Astrocyte (in vitro differentiated cells and primary cell): ENCODE measurements around the gene PNPLA2. TPM values are rescaled to one million over a fixed set of nuclear protein-coding genes. Genes with fewer than 3 reads are reported as not detected.

ENCODE experiments used
- DNase-seq: peaks from one replicate; pipeline ENCODE4 v3.0.0-alpha.2; 2010; ENCODE audit warnings: low read depth
- FAIRE-seq: peaks from 2 replicates; lab custom pipeline; 2011; peaks lifted over from hg19 to GRCh38; lab: Jason Lieb, UNC
- H2AFZ ChIP-seq: 2 replicates; pipeline ENCODE4 v1.6.0; 2012; ENCODE audit warnings: low read depth, low read length, inconsistent platforms
- H3K27ac ChIP-seq: 2 replicates; pipeline ENCODE4 v1.5.1; 2011; ENCODE audit warnings: low read depth, low read length, inconsistent platforms
- H3K27me3 ChIP-seq: 2 replicates; pipeline ENCODE4 v1.6.0; 2011; ENCODE audit warnings: low read length, inconsistent platforms; ENCODE audit not compliant: insufficient read depth
- H3K36me3 ChIP-seq: 2 replicates; pipeline ENCODE4 v1.5.1; 2011; ENCODE audit warnings: low read length, inconsistent platforms; ENCODE audit not compliant: insufficient read depth
- H3K4me1 ChIP-seq: 2 replicates; pipeline ENCODE4 v1.5.1; 2011; ENCODE audit warnings: low read length, inconsistent platforms; ENCODE audit not compliant: insufficient read depth
- H3K4me2 ChIP-seq: 2 replicates; pipeline ENCODE4 v1.6.0; 2012; ENCODE audit warnings: low read length, inconsistent platforms
- H3K4me3 ChIP-seq: 2 replicates; pipeline ENCODE4 v1.5.1; 2011; ENCODE audit warnings: low read depth, mild to moderate bottlenecking, low read length, inconsistent platforms; ENCODE audit not compliant: insufficient read depth
- H3K79me2 ChIP-seq: 2 replicates; pipeline ENCODE4 v1.6.0; 2012; ENCODE audit warnings: mild to moderate bottlenecking, low read length, inconsistent platforms; ENCODE audit not compliant: insufficient read depth
- H3K9ac ChIP-seq: 2 replicates; pipeline ENCODE4 v1.6.0; 2012; ENCODE audit warnings: mild to moderate bottlenecking, low read length, inconsistent platforms
- H3K9me3 ChIP-seq: 2 replicates; pipeline ENCODE4 v1.5.1; 2012; ENCODE audit warnings: low read depth, mild to moderate bottlenecking, low read length, inconsistent platforms; ENCODE audit not compliant: insufficient read depth
- H4K20me1 ChIP-seq: 2 replicates; pipeline ENCODE4 v1.6.0; 2012; ENCODE audit warnings: low read length, inconsistent platforms; ENCODE audit not compliant: insufficient read depth
- H3K27ac Mint-ChIP-seq: one replicate; pipeline ENCODE4 v1.8.0; 2021; ENCODE audit warnings: mild to moderate bottlenecking, mixed read lengths; ENCODE audit not compliant: unreplicated experiment
- H3K27me3 Mint-ChIP-seq: one replicate; pipeline ENCODE4 v1.8.0; 2021; ENCODE audit warnings: low read depth, mixed read lengths; ENCODE audit not compliant: unreplicated experiment
- H3K36me3 Mint-ChIP-seq: one replicate; pipeline ENCODE4 v1.8.0; 2021; ENCODE audit warnings: low read depth, mixed read lengths; ENCODE audit not compliant: unreplicated experiment
- H3K4me1 Mint-ChIP-seq: one replicate; pipeline ENCODE4 v1.8.0; 2021; ENCODE audit warnings: low read depth, mixed read lengths; ENCODE audit not compliant: unreplicated experiment
- H3K4me3 Mint-ChIP-seq: one replicate; pipeline ENCODE4 v1.8.0; 2021; ENCODE audit warnings: mild to moderate bottlenecking, moderate library complexity, mixed read lengths; ENCODE audit not compliant: unreplicated experiment
- H3K9me3 Mint-ChIP-seq: one replicate; pipeline ENCODE4 v1.8.0; 2021; ENCODE audit warnings: mild to moderate bottlenecking, mixed read lengths; ENCODE audit not compliant: unreplicated experiment
- EZH2 ChIP-seq: IDR thresholded peaks from 2 replicates; pipeline ENCODE4 v1.6.1; 2012; ENCODE audit warnings: mild to moderate bottlenecking, low read length, inconsistent platforms; ENCODE audit not compliant: insufficient read depth
- total RNA-seq: library from RNA; stranded (reverse); gene quantifications from 2 replicates; pipeline ENCODE4 v1.2.1, GENCODE V29; 2021
- TF ChIP-seq, protein P1 (sequence below): IDR thresholded peaks from 2 replicates; pipeline ENCODE4 v1.5.1; 2011; ENCODE audit warnings: low read depth, mild to moderate bottlenecking, inconsistent platforms, low read length, moderate library complexity; ENCODE audit not compliant: insufficient read depth

Gene PNPLA2
- total RNA-seq, 1 donor from 2014 or later = 46.8 TPM

DNA sequence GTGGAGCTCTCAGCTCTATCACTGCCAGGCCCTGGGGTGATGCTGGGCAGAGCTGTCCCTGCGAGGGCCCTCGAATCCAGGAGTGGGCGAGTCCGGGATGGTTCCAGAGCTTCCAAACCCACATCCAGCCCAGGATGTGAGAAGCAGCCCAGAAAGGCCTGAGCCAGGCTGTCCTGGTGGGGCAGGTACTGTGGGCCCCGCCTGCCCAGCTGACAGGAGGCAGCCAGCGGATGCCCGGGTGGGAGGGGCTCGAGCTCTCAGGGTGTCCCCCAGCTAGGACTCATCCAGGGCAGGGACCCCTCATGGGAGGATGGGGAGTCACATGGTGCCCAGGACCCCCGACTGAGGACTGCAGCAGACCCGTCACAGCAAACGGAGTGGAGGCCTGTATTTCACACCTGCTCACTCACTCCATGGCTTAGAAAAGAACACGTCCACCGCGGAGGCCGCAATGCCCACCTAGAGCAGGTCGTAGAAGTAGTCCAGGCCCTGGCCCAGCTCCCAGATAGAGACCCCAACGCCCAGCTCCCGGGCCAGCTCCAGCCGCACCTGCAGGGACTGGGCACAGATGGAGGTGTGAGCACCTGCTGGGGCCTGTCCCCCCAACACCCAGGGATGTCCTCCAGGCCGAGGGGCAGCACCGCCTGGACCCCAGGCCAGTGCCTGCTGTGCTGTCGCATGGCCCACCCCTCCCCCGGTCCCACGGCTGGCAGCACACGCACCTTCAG lies 50.8 kb downstream of the PNPLA2 start:
- H3K9me3 Mint-ChIP-seq = no peaks in the 10 kb centered on the region
- H3K27ac Mint-ChIP-seq = no peak overlapping the region
- no peak overlapping the region for H3K27ac ChIP-seq

DNA sequence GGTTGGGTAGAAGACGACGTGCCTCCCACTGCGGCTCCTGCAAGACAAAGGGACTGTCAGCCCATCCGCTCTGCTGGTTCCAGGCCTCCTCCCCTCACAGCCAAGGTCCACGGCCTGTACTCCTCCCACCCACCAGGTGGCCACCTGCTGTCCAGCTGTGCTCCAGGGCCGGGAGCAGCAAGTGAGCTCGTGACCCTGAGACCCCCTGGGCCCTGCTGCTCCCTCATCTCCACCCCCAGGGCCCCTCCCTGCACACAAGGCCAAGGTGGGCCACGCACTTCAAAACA lies 51.4 kb downstream of the PNPLA2 start:
- H3K9me3 Mint-ChIP-seq = no peaks in the 10 kb centered on the region
- FAIRE-seq (no peak), DNase-seq (no peak)
- TF ChIP-seq, protein P1, sequence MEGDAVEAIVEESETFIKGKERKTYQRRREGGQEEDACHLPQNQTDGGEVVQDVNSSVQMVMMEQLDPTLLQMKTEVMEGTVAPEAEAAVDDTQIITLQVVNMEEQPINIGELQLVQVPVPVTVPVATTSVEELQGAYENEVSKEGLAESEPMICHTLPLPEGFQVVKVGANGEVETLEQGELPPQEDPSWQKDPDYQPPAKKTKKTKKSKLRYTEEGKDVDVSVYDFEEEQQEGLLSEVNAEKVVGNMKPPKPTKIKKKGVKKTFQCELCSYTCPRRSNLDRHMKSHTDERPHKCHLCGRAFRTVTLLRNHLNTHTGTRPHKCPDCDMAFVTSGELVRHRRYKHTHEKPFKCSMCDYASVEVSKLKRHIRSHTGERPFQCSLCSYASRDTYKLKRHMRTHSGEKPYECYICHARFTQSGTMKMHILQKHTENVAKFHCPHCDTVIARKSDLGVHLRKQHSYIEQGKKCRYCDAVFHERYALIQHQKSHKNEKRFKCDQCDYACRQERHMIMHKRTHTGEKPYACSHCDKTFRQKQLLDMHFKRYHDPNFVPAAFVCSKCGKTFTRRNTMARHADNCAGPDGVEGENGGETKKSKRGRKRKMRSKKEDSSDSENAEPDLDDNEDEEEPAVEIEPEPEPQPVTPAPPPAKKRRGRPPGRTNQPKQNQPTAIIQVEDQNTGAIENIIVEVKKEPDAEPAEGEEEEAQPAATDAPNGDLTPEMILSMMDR = no peak
- TF ChIP-seq EZH2 = no peak
- H3K9ac ChIP-seq = no peak overlapping the region
- no peaks in the 10 kb centered on the region for H3K27me3 Mint-ChIP-seq
- H3K4me3 Mint-ChIP-seq = no peak overlapping the region
- H3K27ac Mint-ChIP-seq = no peak overlapping the region
- H3K36me3 ChIP-seq = no peaks in the 10 kb centered on the region
- no peaks in the 10 kb centered on the region for H3K27me3 ChIP-seq
- H3K9me3 ChIP-seq = no peaks in the 10 kb centered on the region
- no peak overlapping the region for H2AFZ ChIP-seq
- H3K4me1 ChIP-seq = peaks cover 4% of the 10 kb centered on the region
- H3K4me2 ChIP-seq = no peak overlapping the region
- H3K27ac ChIP-seq = no peak overlapping the region
- H3K4me3 ChIP-seq = no peak overlapping the region
- H3K4me1 Mint-ChIP-seq = no peaks in the 10 kb centered on the region
- H3K79me2 ChIP-seq = no peaks in the 10 kb centered on the region
- H4K20me1 ChIP-seq = peaks cover 13% of the 10 kb centered on the region
- peaks cover 2% of the 10 kb centered on the region for H3K36me3 Mint-ChIP-seq

More for the DNA sequence above, 50.8 kb downstream of the PNPLA2 start:
- no peak overlapping the region for H2AFZ ChIP-seq
- no peaks in the 10 kb centered on the region for H3K9me3 ChIP-seq
- H3K4me3 ChIP-seq = no peak overlapping the region
- Mint-ChIP-seq H3K27me3 (no peaks in the 10 kb centered on the region), H3K4me3 (no peak overlapping the region), H3K36me3 (peaks cover 2% of the 10 kb centered on the region), H3K4me1 (no peaks in the 10 kb centered on the region)
- no peaks in the 10 kb centered on the region for H3K36me3 ChIP-seq
- FAIRE-seq (no peak), DNase-seq (no peak)
- peaks cover 4% of the 10 kb centered on the region for H3K4me1 ChIP-seq
- no peak overlapping the region for H3K9ac ChIP-seq
- H3K27me3 ChIP-seq = no peaks in the 10 kb centered on the region
- peaks cover 13% of the 10 kb centered on the region for H4K20me1 ChIP-seq
- no peak for TF ChIP-seq EZH2
- TF ChIP-seq, protein P1 = no peak
- H3K4me2 ChIP-seq = no peak overlapping the region
- H3K79me2 ChIP-seq = no peaks in the 10 kb centered on the region

DNA sequence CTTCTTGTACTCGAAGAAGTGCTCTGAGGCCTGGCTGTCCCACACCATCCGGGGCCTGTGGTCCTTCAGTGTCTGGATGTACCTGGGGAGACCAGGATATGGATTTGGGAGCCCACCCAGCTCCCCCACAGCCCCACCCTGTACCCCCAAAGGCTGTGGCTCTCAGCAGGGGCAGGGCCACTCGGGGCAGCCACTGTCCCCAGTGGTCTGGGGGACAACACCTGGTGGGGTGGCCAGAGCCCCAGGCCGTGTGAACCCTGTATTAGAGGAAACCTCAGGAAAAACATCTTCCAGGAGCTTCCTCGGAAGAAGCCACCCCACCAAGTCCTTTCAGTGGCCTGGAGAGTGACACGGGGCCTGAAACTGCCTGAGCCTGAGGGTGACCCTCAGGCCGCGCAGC lies 51.7 kb downstream of the PNPLA2 start:
- Histone ChIP-seq H3K27ac (no peak overlapping the region), H3K4me3 (no peak overlapping the region), H3K79me2 (no peaks in the 10 kb centered on the region), H4K20me1 (peaks cover 13% of the 10 kb centered on the region), H3K9me3 (no peaks in the 10 kb centered on the region), H3K4me2 (no peak overlapping the region), H3K27me3 (no peaks in the 10 kb centered on the region), H3K4me1 (peaks cover 4% of the 10 kb centered on the region), H2AFZ (no peak overlapping the region), H3K36me3 (no peaks in the 10 kb centered on the region), H3K9ac (no peak overlapping the region)
- Mint-ChIP-seq H3K36me3 (peaks cover 5% of the 10 kb centered on the region), H3K27ac (no peak overlapping the region), H3K9me3 (no peaks in the 10 kb centered on the region), H3K27me3 (peaks cover under 1% of the 10 kb centered on the region), H3K4me3 (no peak overlapping the region), H3K4me1 (no peaks in the 10 kb centered on the region)
- no peak for FAIRE-seq
- TF ChIP-seq, protein P1 = no peak
- TF ChIP-seq EZH2 = no peak
- no peak for DNase-seq
